Measurements from ENCODE around the gene STX3. TPM values are rescaled to one million over a fixed set of nuclear protein-coding genes. Genes with fewer than 3 reads are reported as not detected.

The STX3 gene
- total RNA-seq, 2 donors from 2014 or later = 10.3 to 18.1 TPM

DNA sequence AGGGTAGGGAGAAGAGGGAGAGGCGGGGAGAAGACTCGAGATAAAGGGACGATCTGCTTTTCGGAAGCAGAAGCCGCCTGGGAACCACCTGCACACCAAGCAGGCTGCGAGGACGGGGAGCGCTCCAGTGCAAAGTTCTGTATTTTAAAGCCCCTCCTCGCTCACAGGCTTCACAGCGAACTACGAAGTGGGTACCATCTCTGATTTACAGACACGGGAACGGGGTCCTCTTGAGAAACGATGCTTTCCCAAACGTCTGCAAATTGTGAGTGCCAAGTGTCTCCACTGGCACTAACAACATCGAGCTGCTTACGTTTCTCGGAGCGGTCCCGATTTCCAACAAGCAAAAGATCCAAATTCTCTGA, 700 bp upstream of the STX3 start:
- TF ChIP-seq, protein P1, sequence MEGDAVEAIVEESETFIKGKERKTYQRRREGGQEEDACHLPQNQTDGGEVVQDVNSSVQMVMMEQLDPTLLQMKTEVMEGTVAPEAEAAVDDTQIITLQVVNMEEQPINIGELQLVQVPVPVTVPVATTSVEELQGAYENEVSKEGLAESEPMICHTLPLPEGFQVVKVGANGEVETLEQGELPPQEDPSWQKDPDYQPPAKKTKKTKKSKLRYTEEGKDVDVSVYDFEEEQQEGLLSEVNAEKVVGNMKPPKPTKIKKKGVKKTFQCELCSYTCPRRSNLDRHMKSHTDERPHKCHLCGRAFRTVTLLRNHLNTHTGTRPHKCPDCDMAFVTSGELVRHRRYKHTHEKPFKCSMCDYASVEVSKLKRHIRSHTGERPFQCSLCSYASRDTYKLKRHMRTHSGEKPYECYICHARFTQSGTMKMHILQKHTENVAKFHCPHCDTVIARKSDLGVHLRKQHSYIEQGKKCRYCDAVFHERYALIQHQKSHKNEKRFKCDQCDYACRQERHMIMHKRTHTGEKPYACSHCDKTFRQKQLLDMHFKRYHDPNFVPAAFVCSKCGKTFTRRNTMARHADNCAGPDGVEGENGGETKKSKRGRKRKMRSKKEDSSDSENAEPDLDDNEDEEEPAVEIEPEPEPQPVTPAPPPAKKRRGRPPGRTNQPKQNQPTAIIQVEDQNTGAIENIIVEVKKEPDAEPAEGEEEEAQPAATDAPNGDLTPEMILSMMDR (IDR thresholded peaks at IDR 0.05) = no peak
- Histone ChIP-seq H3K36me3 (no peaks in the 10 kb centered on the region), H3K27me3 (no peaks in the 10 kb centered on the region), H3K27ac (peak overlapping the region; percentile 98 to 99), H3K4me1 (peaks cover 0 to 19% of the 10 kb centered on the region in 2 donors), H3K9me3 (no peaks in the 10 kb centered on the region), H3K4me3 (peak overlapping the region; percentile 90 to 95)
- DNase-seq (ENCODE audit: low spot score) = no peak

DNA sequence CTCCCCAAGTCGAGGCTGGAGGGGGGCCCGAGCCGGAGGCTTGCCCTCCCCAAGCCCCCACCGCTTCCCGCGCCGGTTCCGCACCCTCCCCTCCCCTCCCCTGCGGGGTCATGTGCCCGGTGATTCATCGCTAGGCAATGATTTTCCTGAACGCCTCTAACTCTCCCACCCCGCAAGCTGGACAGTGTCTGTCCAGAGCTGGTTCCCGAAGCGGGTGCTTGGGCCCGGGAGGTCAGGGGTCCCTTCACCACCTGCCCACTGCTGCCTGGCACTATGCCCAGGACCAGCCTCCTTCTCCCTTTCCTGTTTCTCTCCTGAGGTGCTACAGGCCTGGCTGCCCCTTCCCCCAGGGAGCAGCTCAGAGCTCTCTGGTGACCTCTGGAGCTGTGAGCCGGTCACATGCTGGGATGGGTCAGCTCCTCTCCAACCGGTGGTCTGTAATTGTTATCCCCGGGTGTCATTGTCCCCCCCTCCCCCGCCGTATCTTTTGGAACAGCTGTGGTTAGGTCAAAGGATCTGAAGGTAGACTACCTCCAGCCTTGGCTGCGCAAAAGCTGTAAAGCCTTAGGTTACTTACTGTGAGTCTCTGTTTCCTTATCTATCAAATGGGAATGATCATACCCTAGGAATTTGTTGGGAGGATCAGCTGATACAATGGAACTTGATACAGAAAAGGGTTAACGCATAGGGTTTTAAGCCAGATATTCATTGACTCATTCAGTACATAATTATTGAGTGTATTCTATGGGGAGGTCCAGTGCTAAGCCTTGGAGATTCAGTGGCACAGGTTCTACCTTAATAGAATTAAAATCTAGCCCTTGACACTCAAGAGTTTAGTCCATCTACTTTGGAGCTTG, 753 bp downstream of the STX3 start:
- H3K27me3 ChIP-seq = no peaks in the 10 kb centered on the region
- H3K9me3 ChIP-seq = no peaks in the 10 kb centered on the region
- peak; percentile 83 for DNase-seq (ENCODE audit: low spot score)
- peak overlapping the region; percentile 90 to 95 for H3K4me3 ChIP-seq
- H3K36me3 ChIP-seq = no peaks in the 10 kb centered on the region
- peak overlapping the region; percentile 98 to 99 for H3K27ac ChIP-seq
- TF ChIP-seq, protein P1 (IDR thresholded peaks at IDR 0.05) = no peak
- peaks cover 0 to 32% of the 10 kb centered on the region in 2 donors for H3K4me1 ChIP-seq

DNA sequence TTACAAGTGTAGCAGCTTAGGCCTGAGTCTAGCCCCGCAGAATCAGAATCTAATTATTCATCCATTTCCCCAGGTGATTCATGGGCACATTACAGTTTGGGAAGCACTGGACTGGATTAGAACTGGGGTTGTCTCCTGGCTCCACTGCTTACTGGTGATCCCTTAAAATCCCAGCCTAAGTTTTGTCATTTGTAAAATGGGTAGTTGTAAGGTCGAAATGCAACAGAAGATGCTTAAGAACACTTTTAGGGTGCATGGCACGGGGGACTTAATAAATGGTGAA, 1.3 kb downstream of the STX3 start:
- DNase-seq (ENCODE audit: low spot score) = no peak
- Histone ChIP-seq H3K9me3 (no peaks in the 10 kb centered on the region), H3K4me3 (peak overlapping the region; percentile 90 to 95), H3K27ac (peak overlapping the region; percentile 98 to 99), H3K4me1 (peaks cover 0 to 36% of the 10 kb centered on the region in 2 donors), H3K36me3 (no peaks in the 10 kb centered on the region), H3K27me3 (no peaks in the 10 kb centered on the region)
- TF ChIP-seq, protein P1 (IDR thresholded peaks at IDR 0.05) = no peak

DNA sequence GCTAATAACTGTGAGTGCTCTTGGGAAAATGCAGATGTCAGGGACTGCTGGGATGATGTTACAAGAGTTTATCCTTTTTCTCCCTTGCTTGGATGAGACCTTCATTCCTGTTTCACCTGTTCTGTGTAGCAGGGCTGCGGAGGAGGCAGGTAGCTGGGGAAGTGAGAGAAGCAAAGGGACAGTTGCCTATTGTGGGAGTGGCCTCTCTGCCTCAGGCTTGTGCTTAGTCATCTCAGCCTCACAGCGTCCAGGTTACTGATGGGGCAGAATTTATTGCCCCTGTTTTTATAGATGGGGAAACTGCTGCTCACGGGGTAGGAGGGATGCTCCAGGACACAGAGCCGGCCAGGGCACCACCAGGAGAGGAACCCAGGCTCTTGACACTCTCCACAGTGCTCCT, 1.7 kb downstream of the STX3 start:
- Histone ChIP-seq H3K27ac (peak overlapping the region; percentile 98 to 99), H3K4me3 (no peak overlapping the region), H3K36me3 (no peaks in the 10 kb centered on the region), H3K4me1 (peaks cover 0 to 40% of the 10 kb centered on the region in 2 donors), H3K9me3 (no peaks in the 10 kb centered on the region), H3K27me3 (no peaks in the 10 kb centered on the region)
- no peak for DNase-seq (ENCODE audit: low spot score)
- TF ChIP-seq, protein P1 (IDR thresholded peaks at IDR 0.05) = no peak

DNA sequence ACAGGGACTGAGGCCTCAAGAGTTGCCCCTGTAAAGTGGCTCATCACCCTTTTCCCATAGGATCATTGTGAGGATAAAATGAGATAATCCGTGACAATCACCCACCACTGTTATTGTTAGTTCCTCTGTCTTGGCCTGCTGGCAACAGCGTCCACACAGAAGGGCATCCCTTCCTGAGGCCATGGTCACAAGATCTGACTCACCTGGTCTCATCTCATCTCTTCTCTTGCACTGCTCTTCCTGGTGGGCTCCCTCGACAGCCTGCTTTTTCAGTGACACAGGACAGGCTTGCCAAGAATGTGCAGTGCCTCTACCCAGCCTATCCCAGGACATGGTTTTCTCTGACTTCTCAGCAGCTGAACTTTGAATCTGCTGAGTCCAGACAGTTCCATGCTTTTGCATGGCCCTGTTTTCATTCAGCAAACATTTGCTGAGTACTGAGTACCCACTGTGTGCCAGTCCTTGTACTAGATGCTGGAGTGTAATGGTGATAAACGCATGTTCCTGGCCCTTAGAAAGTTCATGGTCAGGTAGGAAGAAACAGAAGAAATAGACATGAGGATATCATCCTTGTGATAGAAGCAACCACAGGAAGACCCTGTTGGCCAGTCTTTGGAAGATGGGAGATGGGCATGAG, 3.3 kb downstream of the STX3 start:
- Histone ChIP-seq H3K4me3 (no peak overlapping the region), H3K4me1 (peaks cover 2 to 51% of the 10 kb centered on the region in 2 donors), H3K27me3 (no peaks in the 10 kb centered on the region), H3K27ac (no peak overlapping the region), H3K36me3 (no peaks in the 10 kb centered on the region), H3K9me3 (no peaks in the 10 kb centered on the region)
- DNase-seq (ENCODE audit: low spot score) = no peak
- TF ChIP-seq, protein P1 (IDR thresholded peaks at IDR 0.05) = no peak

Measured in right atrium auricular region (tissue), 2 donors.